Activated CD8-positive, alpha-beta memory T cell treated with anti-CD3 and anti-CD28 coated beads, Interleukin-2, amount 50 U/mL, for 24 hours (primary cell): ENCODE measurements around the gene FBXL7.

Experiments
- DNase-seq: peaks from one replicate; pipeline ENCODE4 v3.0.0-alpha.2; 2020; ENCODE audit errors: extremely low read depth

The FBXL7 gene

GRCh38 chr5:15502208-15502607 lies 2.2 kb downstream of the FBXL7 start:
- DNase-seq = no peak

GRCh38 chr5:15506146-15506545 lies 6.2 kb downstream of the FBXL7 start:
- no peak for DNase-seq

- no peak for DNase-seq
These were observed 6.9 kb downstream of the FBXL7 start for GRCh38 chr5:15506897-15507296.

- DNase-seq = no peak
These were observed 10.1 kb downstream of the FBXL7 start for GRCh38 chr5:15510092-15510491.

- DNase-seq = no peak
These were observed 10.9 kb downstream of the FBXL7 start for GRCh38 chr5:15510831-15511230.

DNA sequence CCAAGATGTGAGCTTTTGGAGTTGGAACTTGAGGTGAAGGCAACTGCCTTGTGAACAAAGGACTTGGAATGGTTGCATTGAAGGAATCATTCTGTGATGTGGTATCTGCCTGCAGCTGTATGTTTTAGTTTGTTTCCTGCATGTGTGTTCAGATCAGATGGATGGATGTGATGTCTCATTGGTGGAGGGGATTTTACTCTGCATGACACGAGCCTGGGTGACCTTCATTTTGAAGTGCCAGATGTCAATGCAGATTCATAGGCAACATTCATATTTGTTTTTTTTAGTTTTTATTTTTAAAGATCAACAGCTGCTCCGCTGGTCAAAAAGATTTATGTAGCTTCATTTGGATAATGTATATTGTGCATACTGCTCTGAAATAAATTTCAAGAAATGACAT lies 13.5 kb downstream of the FBXL7 start:
- DNase-seq = no peak

DNA sequence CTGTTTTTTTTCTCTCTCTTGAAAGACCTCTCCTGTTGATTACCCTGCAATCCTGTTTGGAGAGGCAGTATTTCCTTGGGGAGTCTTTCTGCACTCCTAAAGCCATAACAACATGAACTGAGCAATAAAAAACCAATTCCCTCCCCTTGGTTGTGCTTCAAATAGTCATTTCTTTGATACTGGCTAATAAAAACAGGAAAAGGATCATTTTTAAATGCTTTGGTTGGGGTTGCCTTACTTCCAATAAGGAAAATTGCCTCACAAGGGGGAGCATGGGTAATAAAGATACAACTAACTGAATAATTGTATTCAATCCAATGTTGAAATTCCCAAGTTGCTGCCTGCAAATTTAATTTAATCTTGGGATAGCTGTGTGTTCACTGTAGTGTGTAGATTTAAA lies 13.9 kb downstream of the FBXL7 start:
- DNase-seq = no peak

GRCh38 chr5:15515229-15515628 lies 15.2 kb downstream of the FBXL7 start:
- DNase-seq = no peak

DNA sequence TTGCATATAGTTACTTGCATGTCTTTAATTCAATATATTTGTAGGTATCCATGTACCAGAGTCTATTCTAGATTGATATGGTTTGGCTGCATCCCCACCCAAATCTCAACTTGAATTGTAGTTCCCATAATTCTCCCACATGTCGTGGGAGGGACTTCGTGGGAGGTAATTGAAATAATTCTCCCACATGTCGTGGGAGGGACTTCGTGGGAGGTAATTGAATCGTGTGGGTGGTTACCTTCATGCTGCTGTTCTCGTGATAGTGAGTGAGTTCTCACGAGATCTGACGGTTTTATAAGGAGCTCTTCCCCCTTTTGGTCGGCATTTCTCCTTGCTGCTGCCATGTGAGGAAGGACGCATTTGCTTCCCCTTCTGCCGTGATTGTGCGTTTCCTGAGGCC lies 16.5 kb downstream of the FBXL7 start:
- DNase-seq = no peak

DNA sequence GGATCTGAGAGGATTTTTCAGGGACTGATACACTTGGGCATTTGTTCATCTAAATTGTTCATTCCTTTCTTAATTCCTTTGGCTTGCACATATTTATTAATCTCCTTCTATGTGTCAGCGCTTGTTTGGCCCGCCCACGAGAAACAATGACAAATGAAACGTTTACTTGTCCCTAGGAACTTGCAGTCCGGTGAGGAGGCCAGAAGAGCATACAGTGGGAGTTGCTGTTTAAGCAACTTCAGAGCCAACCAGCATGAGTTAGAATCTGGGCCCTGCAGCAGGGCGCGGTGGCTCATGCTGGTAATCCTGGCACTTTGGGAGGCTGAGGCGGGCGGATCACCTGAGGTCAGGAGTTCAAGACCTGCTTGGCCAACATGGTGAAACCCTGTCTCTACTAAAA lies 18.8 kb downstream of the FBXL7 start:
- DNase-seq = no peak

GRCh38 chr5:15520856-15521255 lies 20.9 kb downstream of the FBXL7 start:
- no peak for DNase-seq

DNA sequence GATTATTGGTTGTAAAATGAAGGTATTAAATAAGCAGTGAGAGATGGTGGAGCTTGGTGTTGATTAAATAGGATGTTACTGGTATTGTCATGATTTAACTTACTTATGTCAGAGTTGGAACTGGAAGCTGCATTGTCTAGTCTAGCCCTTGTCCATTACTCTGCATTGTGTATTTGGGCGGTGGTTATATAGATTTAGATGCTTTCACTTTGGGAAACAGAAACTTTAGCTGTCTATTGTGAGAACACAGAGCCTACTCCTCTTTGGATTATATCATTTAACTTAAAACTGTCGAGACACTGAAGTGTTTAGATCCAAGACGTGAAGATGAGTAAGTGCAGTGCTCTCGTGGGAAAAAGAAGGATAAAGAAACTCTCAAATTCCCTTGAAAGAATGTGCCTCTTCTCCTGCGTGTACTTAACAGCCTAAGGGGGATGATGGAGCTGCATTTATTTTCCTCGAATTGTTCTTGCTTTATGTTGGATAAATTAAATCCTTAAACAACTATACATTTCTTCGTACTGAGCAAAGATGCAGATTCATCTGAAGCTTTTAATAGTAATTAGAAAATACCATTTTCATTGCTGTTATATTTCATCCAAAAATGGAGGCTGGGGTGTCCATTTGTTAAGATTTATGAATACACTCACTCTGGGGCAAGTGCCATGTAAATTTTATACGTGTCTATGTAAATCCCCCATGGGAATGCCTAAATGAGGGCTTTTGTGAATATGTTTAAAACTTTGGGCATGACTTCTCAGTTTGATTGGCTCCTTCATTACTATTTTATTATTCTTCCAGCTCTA lies 21.6 kb downstream of the FBXL7 start:
- DNase-seq = no peak

GRCh38 chr5:15522187-15522520 lies 22.2 kb downstream of the FBXL7 start:
- no peak for DNase-seq

DNA sequence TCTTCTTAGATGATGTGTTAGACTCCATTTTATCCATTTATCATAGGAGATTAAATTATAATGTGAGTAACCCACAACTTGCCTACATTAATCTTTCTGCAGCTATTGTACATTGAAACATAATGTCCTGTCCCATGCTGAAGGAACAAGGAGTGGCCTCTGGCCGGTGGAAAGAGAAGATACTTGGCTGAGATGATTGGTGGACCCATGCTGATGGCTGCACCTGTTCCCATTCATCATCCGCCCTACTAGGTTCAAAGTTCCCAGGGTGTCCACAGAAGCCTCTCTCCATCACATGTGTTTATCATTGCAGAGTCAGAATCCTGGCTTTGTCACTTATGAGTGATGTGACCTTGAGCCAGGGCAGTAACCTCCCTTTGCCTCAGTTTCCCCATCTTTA lies 24.7 kb downstream of the FBXL7 start:
- no peak for DNase-seq

GRCh38 chr5:15525703-15526275 lies 25.8 kb downstream of the FBXL7 start:
- no peak for DNase-seq

DNA sequence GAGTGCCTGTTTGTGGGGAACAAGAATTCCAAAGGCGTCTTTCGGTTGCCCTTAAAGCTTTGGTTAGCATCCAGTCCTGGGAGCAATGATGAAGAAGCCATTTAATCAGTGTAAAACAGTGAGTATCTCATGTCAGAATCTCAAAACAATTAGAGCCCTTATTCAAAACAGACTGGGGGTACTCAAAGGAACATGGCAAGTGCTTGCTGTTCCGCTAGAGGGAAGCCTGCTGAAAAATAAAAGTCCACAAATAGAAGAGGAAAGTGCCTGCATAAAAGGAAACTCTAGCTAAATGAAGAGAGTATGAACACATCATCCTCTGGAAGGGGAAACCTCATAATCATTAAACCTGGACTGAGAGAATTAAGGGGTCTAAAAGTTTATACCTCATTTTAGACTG lies 26.4 kb downstream of the FBXL7 start:
- DNase-seq = no peak

DNA sequence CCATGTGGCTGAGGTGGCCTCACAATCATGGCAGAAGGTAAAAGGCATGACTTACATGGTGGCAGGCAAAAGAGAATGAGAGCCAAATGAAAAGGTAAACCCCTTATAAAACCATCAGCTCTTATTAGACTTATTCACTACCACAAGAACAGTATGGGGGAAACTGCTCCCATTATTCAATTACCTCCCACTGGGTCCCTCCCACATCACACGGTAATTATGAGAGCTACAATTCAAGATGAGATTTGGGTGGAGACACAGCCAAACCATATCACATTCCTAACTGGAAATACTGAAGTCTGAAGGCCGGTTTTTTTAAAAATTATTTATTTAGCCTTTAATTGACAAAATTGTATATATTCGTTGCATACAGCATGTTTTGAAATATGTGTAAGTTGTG lies 28.5 kb downstream of the FBXL7 start:
- no peak for DNase-seq

GRCh38 chr5:15529013-15529412 lies 29.0 kb downstream of the FBXL7 start:
- DNase-seq = no peak

DNA sequence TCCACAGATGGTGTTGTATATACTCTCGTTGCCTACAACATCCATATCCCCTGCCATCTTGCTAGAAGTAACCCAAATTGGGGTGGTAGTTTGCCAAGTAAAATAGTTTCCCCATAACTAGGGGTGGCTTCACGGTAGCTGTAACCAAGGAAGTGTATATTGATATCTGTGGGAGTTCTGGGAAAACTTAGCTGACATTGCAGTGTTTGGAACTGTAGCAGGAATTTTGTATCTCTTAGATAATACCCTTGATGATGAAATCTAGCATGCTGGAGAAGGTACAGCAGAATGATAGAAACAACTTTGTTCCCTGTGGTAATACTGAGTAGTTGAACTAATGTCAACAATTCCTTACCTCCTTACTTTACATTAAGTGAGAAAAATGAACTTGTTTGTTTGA lies 29.8 kb downstream of the FBXL7 start:
- DNase-seq = no peak

DNA sequence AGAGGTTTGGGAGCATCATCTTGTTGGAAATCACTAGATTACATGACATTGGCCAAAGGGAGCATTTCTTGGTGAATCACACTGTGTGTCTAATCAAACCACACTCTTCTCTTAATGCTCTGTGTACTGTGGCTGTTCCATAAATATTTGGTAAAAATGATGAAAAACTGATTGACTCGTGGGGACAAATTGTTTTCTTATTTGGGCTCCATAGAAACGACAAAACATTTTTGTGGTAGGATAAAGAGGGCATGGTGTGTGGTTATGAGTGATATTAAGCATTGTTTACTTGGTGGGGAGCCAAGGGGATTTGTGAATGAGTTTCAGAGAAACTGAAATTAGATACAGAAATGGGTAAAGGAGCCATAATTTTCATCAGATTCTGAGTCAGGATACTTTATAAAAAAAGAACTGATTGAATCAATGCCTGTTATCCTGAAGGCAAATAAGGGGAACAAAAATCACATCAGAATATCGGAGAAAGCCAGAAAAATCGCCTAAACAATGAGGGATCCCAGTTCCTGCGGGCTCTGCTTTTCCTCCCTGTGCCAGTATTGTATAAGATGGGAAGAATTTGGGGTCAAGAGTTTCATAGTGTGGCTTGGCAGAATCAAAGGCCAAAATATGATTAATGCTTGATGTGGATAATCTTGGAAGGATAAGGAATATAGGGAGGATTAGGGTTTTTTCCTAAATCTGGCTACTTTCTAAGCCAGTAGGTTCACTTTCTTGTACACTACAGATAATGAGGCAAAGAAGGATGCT lies 33.3 kb downstream of the FBXL7 start:
- DNase-seq = no peak

DNA sequence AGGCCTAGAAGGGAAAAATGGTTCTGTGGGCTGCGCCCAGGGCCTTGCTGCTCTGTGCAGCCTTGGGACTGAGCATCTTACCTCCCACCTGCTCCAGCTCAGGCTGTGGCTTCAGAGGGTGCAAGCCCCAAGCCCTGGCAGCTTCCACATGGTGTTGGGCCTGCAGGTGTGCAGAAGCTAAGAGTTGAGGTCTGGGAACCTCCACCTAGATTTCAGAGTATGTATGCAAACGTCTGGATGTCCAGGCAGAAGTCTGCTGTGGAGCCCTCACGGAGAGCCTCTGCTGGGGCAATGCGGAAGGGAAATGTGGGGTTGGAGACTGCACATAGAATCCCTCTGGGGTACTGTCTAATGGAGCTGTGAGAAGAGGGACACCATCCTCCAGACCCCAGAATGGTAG lies 36.0 kb downstream of the FBXL7 start:
- no peak for DNase-seq

DNA sequence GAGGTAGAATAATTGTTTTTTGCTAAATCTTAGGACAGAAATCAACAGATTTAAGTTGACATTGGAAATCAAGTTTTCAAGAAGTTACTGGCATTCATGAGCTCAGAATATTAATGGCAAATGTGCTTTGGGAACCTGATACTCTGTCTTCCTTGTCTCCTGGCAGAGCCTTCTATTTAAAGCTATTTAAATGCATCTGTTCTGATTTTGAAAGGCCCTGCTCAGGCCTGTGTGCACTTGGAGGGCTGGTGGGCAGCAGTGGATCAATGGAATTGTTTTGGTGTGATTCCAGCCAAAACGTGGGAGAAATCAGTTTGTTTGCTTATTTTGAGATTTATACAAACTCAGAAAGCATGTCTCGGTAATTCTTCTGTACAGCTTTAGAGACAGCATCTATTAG lies 38.5 kb downstream of the FBXL7 start:
- no peak for DNase-seq

DNA sequence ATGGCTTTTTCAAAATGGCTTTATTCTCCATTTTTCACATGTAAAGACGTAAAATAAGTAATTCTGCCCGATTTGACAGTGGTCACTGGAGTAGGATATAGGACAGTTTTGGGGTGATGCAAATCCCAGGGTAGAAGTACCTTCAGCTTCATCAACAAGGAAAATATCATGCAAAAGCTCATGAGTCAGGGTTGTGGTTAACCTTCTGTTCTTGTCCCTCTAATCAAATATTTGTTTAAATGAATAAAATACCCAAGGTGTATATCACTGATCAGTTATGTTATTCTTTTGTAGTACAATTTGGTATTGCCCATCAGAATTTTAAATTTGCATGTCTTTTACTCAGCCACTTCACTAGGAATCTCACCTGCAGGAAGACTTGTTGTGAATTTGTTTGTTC lies 40.0 kb downstream of the FBXL7 start:
- no peak for DNase-seq
